Loucy (cell line): ENCODE measurements around the gene MRPL33.

ENCODE experiments used
- H2AFZ ChIP-seq: fragments of 200-600 bp; sonication (generic); 2 replicates; pipeline ENCODE4 v1.6.0; 2016; ENCODE audit warnings: antibody characterized with exemption, mild to moderate bottlenecking, low read length, moderate library complexity
- H3F3A ChIP-seq: fragments of 200-600 bp; 2 replicates; pipeline ENCODE4 v1.6.0; 2016; ENCODE audit warnings: antibody characterized with exemption, low read depth, mild to moderate bottlenecking
- H3K27me3 ChIP-seq: fragments of 200-600 bp; sonication (generic); 2 replicates; pipeline ENCODE4 v1.6.1; 2014; ENCODE audit warnings: low read length, mild to moderate bottlenecking; ENCODE audit not compliant: insufficient read depth, poor library complexity, severe bottlenecking
- H3K36me3 ChIP-seq: fragments of 200-600 bp; sonication (generic); 2 replicates; pipeline ENCODE4 v1.6.1; 2016; ENCODE audit warnings: low read length; ENCODE audit not compliant: insufficient read depth
- H3K4me1 ChIP-seq: fragments of 200-600 bp; sonication (generic); 2 replicates; pipeline ENCODE4 v1.5.1; 2014; ENCODE audit warnings: low read length, mild to moderate bottlenecking; ENCODE audit not compliant: insufficient read depth, poor library complexity, severe bottlenecking
- H3K4me2 ChIP-seq: fragments of 200-600 bp; sonication (generic); 2 replicates; pipeline ENCODE4 v1.6.0; 2014; ENCODE audit warnings: antibody characterized with exemption, low read length, low read depth, mild to moderate bottlenecking; ENCODE audit not compliant: poor library complexity, severe bottlenecking
- H3K4me3 ChIP-seq: fragments of 200-600 bp; sonication (generic); 2 replicates; pipeline ENCODE4 v1.5.1; 2014; ENCODE audit warnings: low read length, mild to moderate bottlenecking, mixed read lengths; ENCODE audit not compliant: poor library complexity, severe bottlenecking
- H3K79me2 ChIP-seq: fragments of 200-600 bp; sonication (generic); 2 replicates; pipeline ENCODE4 v1.6.1; 2014; ENCODE audit warnings: low read length; ENCODE audit not compliant: insufficient read depth
- H3K9ac ChIP-seq: fragments of 200-600 bp; sonication (generic); 2 replicates; pipeline ENCODE4 v1.6.0; 2014; ENCODE audit warnings: mild to moderate bottlenecking, low read depth, low read length, moderate library complexity; ENCODE audit not compliant: poor library complexity, severe bottlenecking
- H3K9me2 ChIP-seq: fragments of 200-600 bp; sonication (generic); replicated peaks from 2 replicates; pipeline ENCODE4 v1.6.1; 2016; ENCODE audit warnings: low read depth, low read length, mixed read lengths
- H3K9me3 ChIP-seq: fragments of 200-600 bp; sonication (generic); 2 replicates; pipeline ENCODE4 v1.6.1; 2014; ENCODE audit warnings: mild to moderate bottlenecking, antibody characterized with exemption, low read length, low read depth; ENCODE audit not compliant: insufficient read depth
- H4K20me1 ChIP-seq: fragments of 200-600 bp; sonication (generic); 2 replicates; pipeline ENCODE4 v1.6.0; 2014; ENCODE audit warnings: antibody characterized with exemption, low read length, mild to moderate bottlenecking; ENCODE audit not compliant: insufficient read depth, poor library complexity, severe bottlenecking
- CTCF ChIP-seq: fragments of 200-600 bp; sonication (generic); conservative IDR thresholded peaks from 2 replicates; pipeline ENCODE4 v1.5.1; 2014; ENCODE audit warnings: mild to moderate bottlenecking, antibody characterized with exemption, low read length
- EZH2phosphoT487 ChIP-seq: fragments of 200-600 bp; IDR thresholded peaks from 2 replicates; pipeline ENCODE4 v1.6.1; 2018; ENCODE audit warnings: antibody characterized with exemption, mild to moderate bottlenecking, moderate library complexity, borderline replicate concordance

Gene MRPL33

GRCh38 chr2:27728081-27728858 is 43.2 kb upstream of the MRPL33 start:
- peak overlapping the region; percentile 58; the same call in 1 of the 2 replicates for H2AFZ ChIP-seq
- no peak overlapping the region for H3K4me2 ChIP-seq
- no peaks in the 10 kb centered on the region for H3K79me2 ChIP-seq
- no peak overlapping the region for H3K9ac ChIP-seq
- no peak for TF ChIP-seq CTCF
- no peak for TF ChIP-seq EZH2phosphoT487
- no peaks in the 10 kb centered on the region for H3K9me2 ChIP-seq
- H3F3A ChIP-seq, result no peaks in the 10 kb centered on the region
- H3K9me3 ChIP-seq, result no peaks in the 10 kb centered on the region
- H3K36me3 ChIP-seq, result no peaks in the 10 kb centered on the region
- H3K4me1 ChIP-seq, result no peaks in the 10 kb centered on the region
- H3K27me3 ChIP-seq, result no peaks in the 10 kb centered on the region
- no peaks in the 10 kb centered on the region for H4K20me1 ChIP-seq
- H3K4me3 ChIP-seq, result no peak overlapping the region

GRCh38 chr2:27729198-27729597 is 42.3 kb upstream of the MRPL33 start:
- Histone ChIP-seq H3K9ac (no peak overlapping the region), H3K9me2 (no peaks in the 10 kb centered on the region), H3K79me2 (no peaks in the 10 kb centered on the region), H3K27me3 (no peaks in the 10 kb centered on the region), H2AFZ (peak overlapping the region; percentile 58; the same call in 1 of the 2 replicates), H3K36me3 (no peaks in the 10 kb centered on the region), H3K4me1 (no peaks in the 10 kb centered on the region), H4K20me1 (no peaks in the 10 kb centered on the region), H3F3A (no peaks in the 10 kb centered on the region), H3K4me3 (no peak overlapping the region), H3K9me3 (no peaks in the 10 kb centered on the region), H3K4me2 (no peak overlapping the region)
- TF ChIP-seq CTCF (no peak), EZH2phosphoT487 (no peak)

GRCh38 chr2:27729614-27730013 is 41.9 kb upstream of the MRPL33 start:
- Histone ChIP-seq H3K9ac (no peak overlapping the region), H3K4me2 (no peak overlapping the region), H3F3A (no peaks in the 10 kb centered on the region), H3K4me1 (no peaks in the 10 kb centered on the region), H3K9me3 (no peaks in the 10 kb centered on the region), H3K4me3 (no peak overlapping the region), H2AFZ (0 out of 2 replicates have a peak overlapping the region, but pooled peaks have one; percentile 58), H3K9me2 (no peaks in the 10 kb centered on the region), H4K20me1 (no peaks in the 10 kb centered on the region), H3K27me3 (no peaks in the 10 kb centered on the region), H3K79me2 (no peaks in the 10 kb centered on the region), H3K36me3 (no peaks in the 10 kb centered on the region)
- TF ChIP-seq EZH2phosphoT487, result no peak
- no peak for TF ChIP-seq CTCF
